GM18526 (cell line): ENCODE measurements around the gene TGM1.

Experiments used
- POLR2A ChIP-seq: IDR thresholded peaks from 3 replicates; pipeline ENCODE4 v1.6.1; 2011; ENCODE audit not compliant: insufficient read length; ENCODE audit errors: extremely low read depth

Gene TGM1

DNA sequence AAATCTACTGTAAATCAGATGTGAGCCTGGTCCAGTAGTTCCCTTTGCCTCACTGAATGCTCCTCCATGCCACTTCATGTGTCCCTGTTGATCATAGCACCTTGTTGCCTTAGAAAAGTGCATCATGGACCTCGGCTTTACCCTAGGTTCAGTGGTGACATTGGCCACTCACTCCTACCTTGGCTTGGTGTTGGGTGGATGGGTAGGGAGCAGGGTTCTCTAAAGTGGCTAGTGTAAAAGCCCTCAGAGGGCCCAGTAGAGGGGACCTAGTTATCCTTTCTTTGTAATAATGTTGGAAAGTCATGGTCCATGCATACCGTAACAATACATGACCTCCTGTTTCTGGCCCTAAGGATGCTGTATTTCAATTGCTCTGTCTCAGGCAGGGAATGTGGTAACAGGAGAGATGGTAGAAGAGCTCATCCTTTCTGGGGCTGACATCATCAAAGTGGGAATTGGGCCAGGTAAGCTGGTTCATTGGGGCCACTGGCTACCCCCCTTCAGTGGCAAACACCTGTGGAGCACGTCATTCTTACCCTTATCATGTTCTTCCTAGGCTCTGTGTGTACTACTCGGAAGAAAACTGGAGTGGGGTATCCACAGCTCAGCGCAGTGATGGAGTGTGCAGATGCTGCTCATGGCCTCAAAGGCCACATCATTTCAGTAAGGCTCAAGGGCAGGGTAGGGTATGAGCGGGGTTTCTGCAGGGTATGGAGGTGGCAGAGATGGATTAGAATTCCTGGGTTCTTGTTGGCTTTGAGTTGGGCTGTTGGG, 26.1 kb downstream of the TGM1 start:
- no peak for TF ChIP-seq POLR2A

GRCh38 chr14:24235804-24236688, 26.9 kb downstream of the TGM1 start:
- no peak for TF ChIP-seq POLR2A

DNA sequence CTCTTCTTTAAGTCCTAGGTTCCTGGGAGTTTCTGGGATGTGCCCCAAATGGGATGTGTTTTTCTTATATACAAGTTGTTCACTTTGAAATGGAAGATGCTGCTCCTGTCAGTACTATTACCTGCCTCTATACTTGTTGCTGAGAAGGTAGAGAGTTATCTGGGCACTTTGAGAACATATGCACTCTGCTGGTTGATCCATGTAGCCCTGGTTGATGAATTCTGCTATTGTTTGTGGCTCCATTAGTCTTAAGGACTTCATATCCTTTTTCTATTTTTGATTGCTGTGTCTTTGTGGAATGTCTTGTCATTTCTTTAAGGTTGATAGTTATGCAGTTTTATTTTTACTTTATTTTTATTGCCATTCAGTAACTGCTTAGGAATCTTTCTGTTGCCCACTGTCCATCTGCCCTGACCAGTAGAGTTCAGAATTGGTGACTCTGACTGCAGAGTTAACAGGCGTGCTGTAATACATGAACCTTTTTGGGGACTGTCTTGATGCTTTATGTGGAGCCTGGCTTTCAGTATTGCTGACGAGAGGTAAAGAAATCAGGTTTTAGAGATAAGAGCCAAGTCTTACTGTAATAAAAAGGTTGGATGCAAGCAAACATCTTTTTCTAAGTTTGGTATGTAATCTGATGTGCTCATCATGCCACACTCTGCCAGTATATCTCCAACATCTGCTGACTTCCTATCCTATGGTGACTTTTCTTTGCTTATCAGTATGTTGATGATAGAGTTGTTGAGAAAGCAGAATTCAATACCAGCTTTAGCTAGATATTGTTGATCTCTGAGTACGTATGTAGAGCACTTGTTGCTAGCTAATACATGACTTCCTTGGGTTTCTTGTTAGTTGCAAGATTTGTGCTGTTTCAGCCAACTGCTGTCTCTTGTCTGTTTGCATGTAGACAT, 28.6 kb downstream of the TGM1 start:
- no peak for TF ChIP-seq POLR2A

GRCh38 chr14:24233538-24233866, 29.5 kb downstream of the TGM1 start:
- TF ChIP-seq POLR2A, result no peak

- TF ChIP-seq POLR2A, result peak; percentile 51
Measured at GRCh38 chr14:24232645-24233537, 30.1 kb downstream of the TGM1 start, which contains the start of gene GMPR2. TSS of gene GMPR2 (plus strand) at chr14:24232929. CDS start at chr14:24233254, 325 bp downstream.

DNA sequence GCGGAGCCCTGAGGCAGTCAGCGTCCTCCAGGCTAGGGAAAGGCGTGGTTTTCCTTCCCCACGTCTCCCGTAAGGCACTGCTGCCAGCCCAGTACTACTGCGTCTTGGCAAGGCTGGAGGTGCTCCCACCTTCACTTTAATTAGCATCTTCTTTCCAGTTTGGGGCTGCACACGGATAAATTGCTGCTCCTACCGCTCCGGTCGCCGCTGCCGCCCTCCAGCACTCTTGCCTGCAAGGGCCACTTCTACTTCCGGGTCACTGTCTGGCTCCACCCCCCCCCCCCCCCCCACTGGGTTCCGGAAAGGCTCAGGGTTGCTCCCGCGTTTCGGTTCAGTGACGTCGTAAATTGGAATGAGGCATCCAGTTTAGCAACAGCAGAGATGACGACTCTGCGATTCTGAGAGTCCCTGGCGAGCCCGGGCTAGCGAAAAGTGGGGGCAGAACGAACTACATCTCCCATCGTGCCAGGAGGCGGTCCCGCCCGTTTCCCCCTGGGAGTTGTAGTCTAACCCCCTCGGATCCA, 30.8 kb downstream of the TGM1 start, which contains the start of gene NEDD8:
Gene NEDD8 (minus strand): TSS at position 247 of the 524 bp plus-strand sequence. CDS start 100 bp downstream, at position 147.
- TF ChIP-seq POLR2A, result peak; percentile 50

DNA sequence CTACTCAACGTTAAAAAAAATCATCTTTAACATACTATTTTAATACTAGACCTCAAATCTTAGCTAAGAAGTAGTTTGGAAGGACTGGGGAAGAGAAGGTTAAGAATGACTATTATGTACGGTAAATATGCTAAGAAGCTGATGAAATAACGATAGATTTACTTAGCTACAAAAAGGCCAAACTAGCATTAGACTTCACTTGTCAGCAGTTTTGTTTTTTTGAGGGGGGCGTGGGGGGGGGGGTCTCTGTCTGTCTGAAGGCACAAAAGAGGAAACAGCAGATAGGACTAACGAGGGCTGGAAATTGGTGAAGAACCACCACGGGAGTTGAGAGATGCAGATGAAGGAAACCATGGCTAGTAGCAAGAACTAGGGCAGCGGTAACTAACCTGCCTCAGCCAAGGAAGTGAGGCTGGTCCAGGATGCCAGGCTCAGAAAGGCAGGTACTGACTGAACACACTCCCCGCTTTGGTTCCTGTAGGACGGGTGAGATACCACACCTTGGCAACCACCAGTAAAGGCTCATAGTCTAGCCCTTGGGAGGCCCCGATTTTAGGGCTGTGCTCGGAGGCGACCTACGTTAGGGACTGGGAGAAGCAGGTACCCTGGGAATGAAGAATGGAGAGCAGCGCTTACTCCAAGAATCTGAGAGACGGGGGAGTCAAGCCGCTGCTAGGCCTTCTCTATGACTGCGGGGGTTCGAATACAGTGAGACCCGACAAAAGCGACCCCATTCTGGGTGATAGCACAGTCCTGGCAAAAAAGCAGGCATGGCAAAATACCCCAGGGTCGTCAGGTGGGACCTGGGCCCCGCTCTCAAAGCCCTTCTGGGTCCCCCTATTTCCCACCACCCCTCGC, 31.5 kb downstream of the TGM1 start:
- TF ChIP-seq POLR2A, result no peak

DNA sequence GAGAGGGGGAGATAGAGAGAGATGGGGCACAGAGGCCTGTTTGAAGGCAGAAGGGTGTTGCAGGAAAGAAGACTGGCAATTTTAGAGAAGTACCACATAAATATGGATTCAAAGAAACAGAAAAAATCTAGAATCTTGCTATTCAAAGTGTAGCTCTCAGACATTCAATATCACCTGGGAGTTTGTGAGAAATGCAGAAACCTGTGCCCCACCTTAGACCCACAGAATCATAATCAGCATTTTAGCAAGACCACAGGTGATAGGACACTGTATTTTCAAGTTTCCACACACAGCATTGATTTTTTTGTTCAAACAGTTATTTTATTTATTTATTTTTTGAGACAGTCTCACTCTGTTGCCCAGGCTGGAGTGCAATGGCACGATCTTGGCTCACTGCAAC, 34.1 kb downstream of the TGM1 start:
- no peak for TF ChIP-seq POLR2A

GRCh38 chr14:24226473-24226872, 36.5 kb downstream of the TGM1 start:
- no peak for TF ChIP-seq POLR2A

DNA sequence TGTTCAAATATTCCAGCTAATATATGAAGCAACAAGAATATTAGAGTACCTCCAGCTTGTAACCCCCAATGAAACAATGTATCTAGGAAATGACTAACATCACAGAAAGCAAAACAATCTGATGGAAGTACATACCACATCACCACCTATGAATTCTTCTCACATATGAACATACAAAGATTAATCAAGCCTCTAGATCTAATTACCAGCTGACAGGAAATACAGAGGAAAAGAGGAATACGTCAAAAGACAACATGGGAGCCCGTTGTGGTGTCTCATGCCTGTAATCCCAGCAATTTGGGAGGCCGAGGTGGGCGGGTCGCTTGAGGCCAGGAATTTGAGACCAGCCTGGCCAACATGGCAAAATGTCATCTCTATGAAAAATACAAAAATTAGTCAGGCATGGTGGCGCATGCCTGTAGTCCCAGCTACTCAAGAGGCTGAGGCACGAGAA, 38.3 kb downstream of the TGM1 start:
- no peak for TF ChIP-seq POLR2A

- TF ChIP-seq POLR2A, result no peak
Measured at GRCh38 chr14:24219521-24219920, 43.5 kb downstream of the TGM1 start.

- TF ChIP-seq POLR2A, result no peak
Measured at GRCh38 chr14:24219080-24219479, 43.9 kb downstream of the TGM1 start.

DNA sequence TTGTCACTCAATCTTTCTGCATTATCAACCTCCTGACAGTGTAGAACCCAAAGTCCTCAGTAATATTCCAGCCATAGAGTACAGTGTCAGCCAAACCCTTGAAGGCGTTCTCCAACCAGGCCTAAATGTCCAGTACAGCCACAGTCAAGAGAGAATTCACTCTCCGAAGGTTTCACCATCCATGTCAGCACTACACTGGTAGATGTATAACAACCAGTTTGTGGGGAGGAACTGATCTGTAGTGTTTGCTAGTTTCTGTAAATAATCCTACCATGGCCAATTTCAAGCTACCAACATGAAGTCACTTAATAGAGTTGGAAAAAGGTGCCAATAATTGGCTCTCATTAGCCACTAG, 46.7 kb downstream of the TGM1 start:
- TF ChIP-seq POLR2A, result no peak
